ENCODE data around the gene FRMD4A. TPM values are rescaled to one million over a fixed set of nuclear protein-coding genes. Genes with fewer than 3 reads are reported as not detected.
A peak's percentile ranks its signal among the peaks of the same experiment; 100 is the strongest.

Gene FRMD4A
- total and polyA plus RNA-seq, 12 donors = 17.4 to 43.4 (median 30.3) TPM

- WGBS, 2 donors = 47 to 54% methylated on average over 18 of the region's 18 CpGs
- H3K4me1 ChIP-seq = peaks cover 0 to 31% (median 13%) of the 10 kb centered on the region in 9 donors
These were observed 371.0 kb downstream of the FRMD4A start for GRCh38 chr10:13959443-13960359.

GRCh38 chr10:13957856-13958255 is 372.9 kb downstream of the FRMD4A start:
- no peak for ATAC-seq
- TF ChIP-seq CTCF (IDR thresholded peaks at IDR 0.05) = no peak
- H3K9me3 ChIP-seq = no peaks in the 10 kb centered on the region
- peaks cover 0 to 31% (median 13%) of the 10 kb centered on the region in 9 donors for H3K4me1 ChIP-seq
- 87 to 90% methylated on average over 9 of the region's 9 CpGs for WGBS, 2 donors
- no peak overlapping the region for H3K4me3 ChIP-seq
- no peaks in the 10 kb centered on the region for H3K27me3 ChIP-seq
- no peaks in the 10 kb centered on the region for H3K36me3 ChIP-seq
- H3K27ac ChIP-seq = no peak overlapping the region
- intact Hi-C loops (cut with DNase I) = loop anchor here in 2 of 10 donors (5.0 to 10.0 kb wide), 3 partner anchors 163 to 293 kb away; no protein-coding TSS in a partner anchor
- no peak for DNase-seq

More at GRCh38 chr10:13959443-13960359, 371.0 kb downstream of the FRMD4A start:
- intact Hi-C loops (cut with DNase I) = loop anchor here in 3 of 10 donors (5.0 to 10.0 kb wide), 3 partner anchors 165 to 295 kb away; no protein-coding TSS in a partner anchor
- no peak for DNase-seq
- no peak for TF ChIP-seq CTCF (IDR thresholded peaks at IDR 0.05)
- Histone ChIP-seq H3K4me3 (peak overlapping the region in 5 of 10 donors; percentile 8 to 32 (median 22)), H3K27me3 (no peaks in the 10 kb centered on the region), H3K9me3 (no peaks in the 10 kb centered on the region), H3K27ac (peak overlapping the region in 9 of 10 donors; percentile 18 to 74 (median 48)), H3K36me3 (no peaks in the 10 kb centered on the region)
- peak in 5 of 8 donors; percentile 5 to 50 (median 37) for ATAC-seq

- intact Hi-C loops (cut with DNase I) = loop anchor here in 2 of 10 donors (5.0 to 10.0 kb wide), 3 partner anchors 162 to 292 kb away; no protein-coding TSS in a partner anchor
These were observed 373.9 kb downstream of the FRMD4A start for GRCh38 chr10:13956826-13957225.

More at GRCh38 chr10:13956826-13957225, 373.9 kb downstream of the FRMD4A start:
- TF ChIP-seq CTCF (IDR thresholded peaks at IDR 0.05) = peak in 7 of 9 donors; percentile 31 to 60 (median 36)
- Histone ChIP-seq H3K36me3 (no peaks in the 10 kb centered on the region), H3K4me3 (no peak overlapping the region), H3K9me3 (no peaks in the 10 kb centered on the region), H3K27ac (peak overlapping the region in 7 of 10 donors; percentile 9 to 65 (median 41)), H3K27me3 (no peaks in the 10 kb centered on the region), H3K4me1 (peaks cover 0 to 31% (median 13%) of the 10 kb centered on the region in 9 donors)
- 46 to 50% methylated on average over 8 of the region's 8 CpGs for WGBS, 2 donors
- ATAC-seq (peak; percentile 60 to 89 (median 84)), DNase-seq (peak; percentile 35 to 59)

Measured in heart right ventricle (tissue), 16 donors.